ENCODE measurements around the gene CENPX.
"Not testable (repeated sequence)": the region's sequence is repeated elsewhere in the genome, so short reads cannot be mapped to it uniquely, and the experiment has no call there.

CENPX gene

GRCh38 chr17:82038796-82039409 is 16.2 kb upstream of the CENPX start:
- not testable (repeated sequence) for DNase-seq

DNA sequence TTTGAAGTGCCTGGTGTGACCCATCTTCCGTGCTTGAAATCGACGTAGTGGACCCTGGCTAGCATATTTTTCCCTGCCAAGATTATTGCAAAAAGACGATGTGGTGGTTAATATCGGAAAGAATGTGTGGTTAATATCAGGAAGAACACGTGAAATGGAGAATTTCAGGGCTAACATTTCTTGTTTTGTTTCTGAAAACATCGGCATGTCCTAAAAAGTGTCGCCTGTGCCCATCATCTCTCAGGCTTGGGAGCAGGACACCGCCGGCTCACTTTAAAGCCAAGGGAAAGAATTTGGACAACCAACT is 15.2 kb upstream of the CENPX start:
- DNase-seq: no peak

GRCh38 chr17:82037092-82037888 is 14.6 kb upstream of the CENPX start, which contains the start of gene DCXR:
Gene DCXR, minus strand, starts transcription at chr17:82037697. Its CDS starts 15 bp downstream, at chr17:82037682.
- DNase-seq: peak; percentile 95

- no peak for DNase-seq
Observed at GRCh38 chr17:82036634-82037091, 14.0 kb upstream of the CENPX start.

- DNase-seq: no peak
Observed at GRCh38 chr17:82035956-82036633, 13.4 kb upstream of the CENPX start.

- no peak for DNase-seq
Observed at GRCh38 chr17:82035488-82035887, 12.8 kb upstream of the CENPX start.

DNA sequence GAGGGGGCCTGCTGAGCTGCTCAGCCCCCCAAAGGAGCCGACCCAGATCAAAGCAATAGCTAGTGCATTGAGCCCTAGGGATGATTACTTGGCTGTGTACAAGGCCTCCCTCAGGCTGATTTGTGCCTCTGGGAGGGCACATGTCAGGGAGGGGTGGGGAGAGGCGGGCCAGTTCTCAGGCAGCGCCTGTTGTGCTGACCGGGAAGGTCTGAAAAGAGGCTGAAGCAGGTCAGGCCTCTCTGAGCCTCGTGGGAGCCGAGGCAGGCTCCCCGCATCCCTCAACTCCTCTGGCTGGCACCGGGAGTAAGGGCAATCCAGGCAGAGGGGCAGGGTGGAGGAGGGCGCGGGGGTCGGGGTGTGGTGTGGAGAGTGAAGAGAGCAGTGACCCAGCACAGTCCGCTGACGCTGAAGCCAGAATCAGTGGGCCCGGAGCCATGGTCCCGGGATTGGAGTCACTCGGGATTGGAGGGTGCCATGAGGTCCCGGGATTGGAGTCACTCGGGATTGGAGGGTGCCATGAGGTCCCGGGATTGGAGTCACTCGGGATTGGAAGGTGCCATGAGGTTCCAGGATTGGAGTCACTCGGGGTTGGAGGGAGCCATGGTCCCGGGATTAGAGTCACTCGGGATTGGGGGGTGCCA is 11.8 kb upstream of the CENPX start:
- no peak for DNase-seq

DNA sequence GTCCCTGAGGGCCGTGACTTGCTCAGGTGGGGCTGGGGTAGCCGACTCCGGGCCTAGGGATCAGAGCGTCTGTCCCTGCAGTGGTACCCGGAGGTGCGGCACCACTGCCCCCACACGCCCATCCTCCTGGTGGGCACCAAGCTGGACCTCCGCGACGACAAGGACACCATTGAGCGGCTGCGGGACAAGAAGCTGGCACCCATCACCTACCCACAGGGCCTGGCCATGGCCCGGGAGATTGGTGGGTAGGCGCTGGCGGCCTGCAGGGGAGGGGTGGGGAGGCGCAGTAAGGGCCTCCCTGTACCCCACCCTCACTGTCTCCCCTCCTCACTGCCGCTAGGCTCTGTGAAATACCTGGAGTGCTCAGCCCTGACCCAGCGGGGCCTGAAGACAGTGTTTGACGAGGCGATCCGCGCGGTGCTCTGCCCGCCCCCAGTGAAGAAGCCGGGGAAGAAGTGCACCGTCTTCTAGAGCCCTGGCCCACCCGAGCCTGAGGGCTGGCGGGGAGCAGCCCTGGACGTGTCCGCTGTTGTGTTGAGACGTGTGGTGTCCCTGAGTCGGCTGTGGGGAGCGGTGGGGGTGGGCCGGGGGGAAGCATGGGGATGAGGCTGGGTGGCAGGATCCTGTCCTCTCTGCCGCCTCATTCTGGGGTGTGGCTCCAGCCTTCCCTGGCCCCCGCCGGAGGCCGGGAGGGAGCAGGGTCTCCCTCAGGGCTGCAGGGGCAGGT is 10.8 kb upstream of the CENPX start:
- no peak for DNase-seq

GRCh38 chr17:82031885-82032627 is 9.4 kb upstream of the CENPX start:
- no peak for DNase-seq

GRCh38 chr17:82031303-82031884 is 8.7 kb upstream of the CENPX start, which contains the start of gene RAC3:
Gene RAC3, plus strand, starts transcription at chr17:82031678. Its CDS starts 84 bp downstream, at chr17:82031762.
- no peak for DNase-seq

GRCh38 chr17:82030470-82031302 is 8.0 kb upstream of the CENPX start:
- peak; percentile 83 for DNase-seq

- no peak for DNase-seq
Observed at GRCh38 chr17:82029990-82030469, 7.4 kb upstream of the CENPX start.

DNA sequence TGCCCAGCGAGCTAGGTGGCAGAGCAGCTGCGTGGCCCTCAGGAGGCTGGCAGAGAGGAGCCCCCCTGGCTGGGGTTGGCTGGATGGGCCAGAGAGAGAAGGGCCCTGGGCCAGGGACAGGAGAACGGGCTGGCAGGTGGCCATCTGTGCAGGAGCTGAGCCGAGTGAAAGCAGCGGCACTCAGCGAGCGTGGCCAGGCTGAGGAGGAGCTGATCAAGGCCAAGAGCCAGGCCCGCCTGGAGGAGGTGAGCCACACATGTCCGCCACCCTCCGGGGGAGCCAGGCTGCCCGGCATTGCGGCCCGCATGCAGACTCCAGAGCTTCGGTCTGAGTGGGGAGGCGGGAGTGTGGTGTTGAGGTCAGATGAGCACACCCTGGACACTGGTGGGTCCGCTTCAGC is 6.7 kb upstream of the CENPX start:
- no peak for DNase-seq

GRCh38 chr17:82028966-82029365 is 6.3 kb upstream of the CENPX start:
- no peak for DNase-seq

DNA sequence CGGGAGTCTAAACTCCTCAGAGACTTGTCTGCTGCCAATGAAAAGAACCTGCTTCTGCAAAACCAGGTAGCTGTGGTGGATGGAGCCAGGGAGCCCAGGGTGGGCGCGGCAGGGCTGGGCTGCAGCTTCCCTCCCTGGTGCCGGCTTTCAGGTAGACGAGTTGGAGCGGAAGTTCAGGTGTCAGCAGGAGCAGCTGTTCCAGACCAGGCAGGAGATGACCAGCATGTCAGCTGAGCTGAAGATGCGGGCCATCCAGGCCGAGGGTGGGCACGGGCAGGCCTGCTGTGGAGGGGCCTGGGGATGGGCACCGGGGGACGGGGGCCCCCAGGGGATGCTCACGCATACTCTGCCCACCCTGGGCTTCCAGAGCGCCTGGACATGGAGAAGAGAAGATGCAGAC is 5.6 kb upstream of the CENPX start:
- DNase-seq: no peak

GRCh38 chr17:82025401-82026107 is 2.9 kb upstream of the CENPX start:
- no peak for DNase-seq

DNA sequence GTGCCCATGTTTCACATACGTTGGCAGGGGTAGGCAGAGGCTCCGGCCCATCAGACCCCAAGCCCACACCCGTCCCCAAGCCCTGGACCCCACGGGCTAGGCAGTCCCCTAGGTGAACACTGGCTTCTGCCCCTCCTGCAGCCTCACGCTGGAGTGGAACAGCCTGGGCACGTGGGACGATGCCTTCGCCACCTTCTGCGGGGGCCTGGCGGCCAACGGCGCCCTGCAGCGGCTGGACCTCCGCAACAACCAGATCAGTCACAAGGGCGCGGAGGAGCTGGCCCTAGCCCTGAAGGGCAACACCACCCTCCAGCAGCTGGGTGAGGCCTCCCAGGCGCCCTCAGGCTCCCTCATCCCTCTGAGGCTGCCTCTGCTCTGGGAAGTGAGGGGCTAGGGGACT is 2.2 kb upstream of the CENPX start:
- no peak for DNase-seq

DNA sequence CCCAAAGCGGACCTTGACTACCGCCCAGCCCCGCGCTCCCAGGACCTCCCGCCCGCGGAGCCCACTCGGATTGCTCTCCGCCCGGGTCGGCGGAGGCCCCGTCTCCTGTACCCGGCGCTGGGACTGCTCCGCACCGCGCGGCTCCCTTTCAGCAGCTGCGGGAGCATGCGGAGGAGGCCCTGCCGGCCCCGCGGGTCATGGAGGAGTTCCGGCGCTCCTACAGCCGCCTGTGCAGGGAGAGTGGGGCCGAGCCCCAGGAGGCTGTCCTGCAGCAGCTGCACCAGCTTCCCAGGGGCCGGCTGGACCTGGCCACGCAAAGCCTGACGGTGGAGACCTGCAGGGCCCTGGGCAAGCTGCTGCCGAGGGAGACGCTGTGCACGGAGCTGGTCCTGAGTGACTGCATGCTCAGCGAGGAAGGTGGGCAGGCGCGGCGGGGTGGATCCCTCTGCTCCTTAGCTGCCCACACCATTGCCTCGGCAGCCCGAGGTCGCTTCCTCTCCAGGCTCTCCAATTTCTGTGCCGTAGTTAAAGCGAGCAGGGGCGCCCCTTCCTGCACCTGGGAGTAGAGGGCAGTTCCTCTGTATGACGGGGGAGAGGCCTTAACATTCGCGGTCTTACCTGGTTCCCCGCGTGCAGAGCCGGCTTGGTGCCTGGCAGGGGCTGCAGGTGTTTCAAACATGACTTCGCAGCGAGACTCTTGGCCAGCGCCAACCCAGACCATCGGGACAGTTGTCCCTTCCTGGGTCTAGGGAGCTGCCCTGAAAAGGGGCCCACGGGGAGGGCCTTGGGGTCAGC is 966 bp upstream of the CENPX start:
- DNase-seq: peak; percentile 22

DNA sequence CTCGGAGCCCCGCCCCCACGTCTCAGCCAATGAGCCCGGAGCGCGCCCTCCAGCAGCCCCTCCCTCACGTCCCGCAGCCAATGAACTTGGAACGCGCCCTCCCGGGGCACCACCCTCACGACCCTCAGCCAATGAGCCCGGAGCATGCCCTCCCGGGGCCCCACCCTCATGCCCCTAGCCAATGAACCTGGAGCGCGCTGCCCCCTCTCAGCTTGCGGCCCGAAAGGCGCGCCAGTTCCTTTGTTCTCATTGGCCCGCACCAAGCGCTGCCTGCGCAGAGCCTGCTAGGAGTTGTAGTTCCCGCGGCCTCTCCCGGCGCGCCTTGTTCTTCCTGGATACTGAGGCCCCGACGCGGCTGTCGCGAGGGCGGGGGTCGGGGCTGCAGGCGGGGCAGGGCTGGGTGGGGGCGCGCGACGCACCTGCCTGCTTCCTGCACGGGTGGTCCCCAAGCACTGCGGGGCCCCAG is 336 bp upstream of the CENPX start, which contains the start of gene LRRC45:
Gene LRRC45 (plus strand): TSS at position 325 of the 466 bp plus-strand sequence. CDS start 339 bp downstream, outside the sequence.
- peak; percentile 100 for DNase-seq

All from stimulated activated CD4-positive, alpha-beta T cell treated with anti-CD3 and anti-CD28 coated beads, Interleukin-4, amount 100 ng/mL, for 24 hours (primary cell).